HUES48 (cell line): Measurements from ENCODE around the gene PSORS1C2.

Source experiments
- H3K27ac ChIP-seq: one replicate; pipeline ENCODE4 v1.7.0; 2013; ENCODE audit warnings: low read depth, low read length, inconsistent platforms
- H3K27me3 ChIP-seq: 2 replicates; pipeline ENCODE4 v1.6.1; 2013; ENCODE audit warnings: mild to moderate bottlenecking, low read length; ENCODE audit not compliant: control insufficient read depth, insufficient read depth
- H3K36me3 ChIP-seq: 2 replicates; pipeline ENCODE4 v1.6.1; 2013; ENCODE audit warnings: low read length; ENCODE audit not compliant: control insufficient read depth, insufficient read depth
- H3K4me1 ChIP-seq: 2 replicates; pipeline ENCODE4 v1.6.1; 2013; ENCODE audit warnings: mild to moderate bottlenecking, low read length; ENCODE audit not compliant: control insufficient read depth, insufficient read depth
- H3K4me3 ChIP-seq: 2 replicates; pipeline ENCODE4 v1.5.1; 2013; ENCODE audit warnings: mild to moderate bottlenecking, low read depth, low read length
- H3K9ac ChIP-seq: 2 replicates; pipeline ENCODE4 v1.6.1; 2013; ENCODE audit warnings: mild to moderate bottlenecking, low read depth, low read length, moderate library complexity
- H3K9me3 ChIP-seq: 2 replicates; pipeline ENCODE4 v1.6.1; 2013; ENCODE audit warnings: low read length; ENCODE audit not compliant: control insufficient read depth, insufficient read depth

The PSORS1C2 gene

DNA sequence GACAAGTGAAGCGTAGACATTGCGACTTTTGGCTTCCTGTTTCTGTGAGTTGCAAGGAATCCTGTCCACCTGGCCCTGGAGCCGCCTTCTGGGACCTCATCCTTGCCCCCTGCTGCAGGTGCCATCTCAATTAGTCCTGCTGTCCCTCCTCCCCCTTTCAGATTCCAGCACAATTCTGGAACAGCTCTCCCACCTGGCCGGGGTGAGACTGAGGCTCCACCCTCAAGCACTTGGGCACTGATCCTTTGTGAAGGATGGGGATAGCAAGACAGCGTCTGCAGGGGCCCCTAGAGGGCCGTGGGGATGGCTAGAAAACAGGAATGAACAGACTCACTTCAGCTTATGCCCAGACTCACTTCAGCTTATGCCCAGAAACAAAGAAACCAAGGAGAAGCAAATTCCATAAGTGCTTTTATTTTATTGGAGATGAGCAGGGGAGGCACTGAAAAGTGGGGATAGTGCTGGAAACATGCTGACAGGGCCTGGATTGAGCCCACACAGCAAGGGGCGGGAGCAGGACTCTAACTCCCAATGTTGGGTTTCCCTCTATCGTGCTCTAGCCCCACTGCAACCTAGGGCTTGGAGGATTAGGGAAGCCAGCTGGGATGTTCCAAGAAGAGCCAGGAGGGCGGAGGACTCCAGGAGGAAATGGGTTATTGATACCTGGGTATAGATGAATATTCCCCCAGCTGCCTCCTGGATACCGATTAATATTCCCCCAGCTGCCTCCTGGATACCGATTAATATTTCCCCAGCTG is 27.9 kb downstream of the PSORS1C2 start:
- no peak overlapping the region for H3K4me3 ChIP-seq
- peaks cover 27% of the 10 kb centered on the region for H3K4me1 ChIP-seq
- H3K27ac ChIP-seq, result peak overlapping the region; percentile 67
- H3K36me3 ChIP-seq, result no peaks in the 10 kb centered on the region
- H3K27me3 ChIP-seq, result peaks cover 11% of the 10 kb centered on the region
- H3K9ac ChIP-seq, result no peak overlapping the region
- no peaks in the 10 kb centered on the region for H3K9me3 ChIP-seq

DNA sequence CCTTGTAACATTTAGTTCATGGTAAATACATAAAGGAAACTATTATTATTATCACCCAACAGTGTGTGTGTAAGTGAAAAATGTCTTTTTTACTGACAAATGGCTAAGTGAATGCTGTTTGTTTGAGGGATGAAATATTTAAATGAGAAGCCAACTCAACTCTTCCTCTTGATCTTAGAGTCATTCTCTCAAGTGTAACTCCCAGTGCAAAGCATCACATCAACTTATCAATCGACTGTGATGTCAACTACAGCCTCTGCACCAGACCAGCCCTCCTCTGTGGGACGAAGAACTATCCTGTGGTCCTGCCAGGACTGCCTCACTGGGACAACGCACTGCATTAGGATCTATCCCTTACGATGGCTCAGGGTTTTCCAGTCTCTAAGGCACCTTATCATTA is 31.8 kb downstream of the PSORS1C2 start:
- no peaks in the 10 kb centered on the region for H3K36me3 ChIP-seq
- no peak overlapping the region for H3K4me3 ChIP-seq
- H3K27ac ChIP-seq, result no peak overlapping the region
- H3K9me3 ChIP-seq, result no peaks in the 10 kb centered on the region
- H3K27me3 ChIP-seq, result peaks cover 11% of the 10 kb centered on the region
- no peak overlapping the region for H3K9ac ChIP-seq
- peaks cover 17% of the 10 kb centered on the region for H3K4me1 ChIP-seq

DNA sequence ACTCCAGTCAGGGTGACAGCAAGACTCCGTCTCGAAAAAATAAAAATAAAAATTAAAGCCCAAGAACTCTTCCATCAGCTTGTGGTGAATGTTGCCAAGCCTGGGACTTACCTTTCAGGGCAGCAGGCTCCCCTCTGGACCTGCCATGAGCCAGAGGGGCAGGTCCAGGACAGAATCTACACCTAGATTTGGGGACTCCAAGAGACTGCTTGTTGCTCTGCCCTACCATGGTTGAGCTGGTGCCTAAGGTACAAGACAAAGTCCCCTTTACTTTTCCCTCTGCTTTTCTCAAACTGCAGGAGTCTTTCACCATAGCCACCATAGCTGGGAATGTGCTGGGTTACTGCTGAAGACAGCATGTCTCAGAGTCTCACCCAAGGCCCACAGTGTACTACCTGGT is 35.7 kb downstream of the PSORS1C2 start:
- no peak overlapping the region for H3K4me3 ChIP-seq
- no peak overlapping the region for H3K9ac ChIP-seq
- no peaks in the 10 kb centered on the region for H3K9me3 ChIP-seq
- H3K36me3 ChIP-seq, result no peaks in the 10 kb centered on the region
- H3K27ac ChIP-seq, result no peak overlapping the region
- no peaks in the 10 kb centered on the region for H3K27me3 ChIP-seq
- H3K4me1 ChIP-seq, result no peaks in the 10 kb centered on the region

DNA sequence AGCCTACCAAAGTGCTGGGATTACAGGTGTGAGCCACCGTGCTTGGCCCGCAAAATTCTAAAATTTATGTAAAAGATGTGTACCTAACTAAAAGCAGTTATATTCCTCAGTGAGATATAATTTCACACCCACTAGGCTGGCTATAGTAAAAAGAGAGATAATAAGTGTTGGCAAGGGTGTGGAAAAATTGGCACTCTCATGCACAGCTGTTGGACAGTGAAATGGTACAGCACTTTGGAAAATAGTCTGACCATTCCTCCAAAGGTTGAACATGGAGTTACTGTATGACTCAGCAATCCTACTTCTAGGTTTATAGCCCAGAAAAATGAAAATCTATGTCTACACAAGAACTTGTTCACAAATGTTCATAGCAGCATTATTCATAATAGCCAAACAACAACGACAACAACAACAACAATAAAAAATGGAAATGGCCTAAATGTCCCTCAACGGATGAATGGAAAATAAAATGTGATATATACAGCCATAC is 40.4 kb downstream of the PSORS1C2 start:
- 0 out of 2 replicates have a peak, but pooled peaks cover 3% of the 10 kb centered on the region for H3K4me1 ChIP-seq
- no peaks in the 10 kb centered on the region for H3K36me3 ChIP-seq
- H3K9ac ChIP-seq, result no peak overlapping the region
- H3K9me3 ChIP-seq, result no peaks in the 10 kb centered on the region
- H3K27me3 ChIP-seq, result no peaks in the 10 kb centered on the region
- H3K4me3 ChIP-seq, result no peak overlapping the region
- no peak overlapping the region for H3K27ac ChIP-seq

DNA sequence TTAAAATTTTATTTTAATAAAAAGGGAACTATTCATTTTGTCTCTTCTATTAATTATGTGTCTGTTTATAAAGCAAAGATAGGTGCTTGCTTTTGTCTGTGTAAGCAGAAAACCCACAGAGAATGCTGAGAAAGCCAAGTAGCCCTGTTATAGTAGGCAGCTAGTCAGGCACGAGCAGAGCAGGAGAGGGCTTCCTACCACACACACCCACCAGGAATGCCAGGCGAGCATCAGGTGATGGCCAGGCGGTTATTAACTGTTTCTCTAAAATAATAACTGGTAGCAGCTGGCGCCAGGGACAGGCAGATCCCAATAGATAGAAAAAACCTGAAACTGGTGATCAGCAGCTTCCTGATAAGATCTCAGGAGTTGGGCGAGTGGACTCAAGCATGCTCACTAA is 42.2 kb downstream of the PSORS1C2 start:
- Histone ChIP-seq H3K9me3 (no peaks in the 10 kb centered on the region), H3K4me3 (no peak overlapping the region), H3K27ac (no peak overlapping the region), H3K9ac (no peak overlapping the region), H3K36me3 (no peaks in the 10 kb centered on the region), H3K27me3 (no peaks in the 10 kb centered on the region), H3K4me1 (peaks cover 7% of the 10 kb centered on the region; the same call in 1 of the 2 replicates)

DNA sequence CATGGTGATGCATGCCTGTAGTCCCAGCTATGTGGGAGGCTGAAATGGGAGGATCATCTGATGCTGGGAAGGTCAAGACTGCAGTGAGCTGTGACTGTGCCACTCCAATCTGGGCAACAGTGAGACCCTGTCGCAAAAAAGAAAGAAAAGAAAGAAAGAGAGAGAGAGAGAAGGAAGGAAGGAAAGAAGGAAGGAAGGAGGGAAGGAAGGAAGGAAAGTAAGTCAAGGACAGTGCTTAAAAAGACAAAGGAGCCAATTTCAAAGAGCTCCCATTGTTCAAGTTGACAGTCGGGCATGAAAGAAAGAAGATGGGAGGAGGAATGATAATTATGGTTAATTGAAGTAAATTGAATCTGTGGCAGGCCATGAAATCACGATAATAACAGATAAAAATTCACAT is 42.7 kb downstream of the PSORS1C2 start:
- H3K27me3 ChIP-seq, result no peaks in the 10 kb centered on the region
- no peak overlapping the region for H3K9ac ChIP-seq
- no peaks in the 10 kb centered on the region for H3K9me3 ChIP-seq
- H3K4me3 ChIP-seq, result no peak overlapping the region
- H3K4me1 ChIP-seq, result peaks cover 7% of the 10 kb centered on the region; the same call in 1 of the 2 replicates
- H3K36me3 ChIP-seq, result no peaks in the 10 kb centered on the region
- H3K27ac ChIP-seq, result no peak overlapping the region

DNA sequence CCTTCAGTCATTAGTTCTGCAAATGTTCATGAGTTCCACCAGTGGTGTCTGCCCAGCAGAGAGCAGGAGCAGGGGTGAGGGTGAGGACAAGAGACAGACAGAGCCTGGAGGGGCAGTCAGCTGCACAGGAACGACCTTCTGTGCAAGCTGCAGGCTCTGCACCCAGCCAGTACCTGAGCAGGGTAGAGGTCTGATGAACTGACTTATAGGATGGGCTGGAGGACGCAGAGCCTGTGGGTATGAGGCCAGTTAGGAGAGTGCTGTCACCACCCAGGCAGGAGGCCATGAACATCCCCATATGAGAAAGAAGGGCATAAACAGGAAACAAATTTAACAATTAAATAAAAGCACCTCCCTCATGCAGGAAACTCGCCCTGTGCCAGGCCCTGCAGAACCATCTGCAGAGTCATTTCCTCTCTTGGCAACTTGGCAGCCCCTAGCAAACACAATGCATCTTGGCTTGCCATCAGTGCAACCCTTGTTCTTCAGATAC is 44.4 kb downstream of the PSORS1C2 start:
- no peaks in the 10 kb centered on the region for H3K36me3 ChIP-seq
- no peak overlapping the region for H3K9ac ChIP-seq
- no peak overlapping the region for H3K4me3 ChIP-seq
- no peaks in the 10 kb centered on the region for H3K27me3 ChIP-seq
- H3K4me1 ChIP-seq, result peaks cover 7% of the 10 kb centered on the region; the same call in 1 of the 2 replicates
- H3K27ac ChIP-seq, result no peak overlapping the region
- no peaks in the 10 kb centered on the region for H3K9me3 ChIP-seq

DNA sequence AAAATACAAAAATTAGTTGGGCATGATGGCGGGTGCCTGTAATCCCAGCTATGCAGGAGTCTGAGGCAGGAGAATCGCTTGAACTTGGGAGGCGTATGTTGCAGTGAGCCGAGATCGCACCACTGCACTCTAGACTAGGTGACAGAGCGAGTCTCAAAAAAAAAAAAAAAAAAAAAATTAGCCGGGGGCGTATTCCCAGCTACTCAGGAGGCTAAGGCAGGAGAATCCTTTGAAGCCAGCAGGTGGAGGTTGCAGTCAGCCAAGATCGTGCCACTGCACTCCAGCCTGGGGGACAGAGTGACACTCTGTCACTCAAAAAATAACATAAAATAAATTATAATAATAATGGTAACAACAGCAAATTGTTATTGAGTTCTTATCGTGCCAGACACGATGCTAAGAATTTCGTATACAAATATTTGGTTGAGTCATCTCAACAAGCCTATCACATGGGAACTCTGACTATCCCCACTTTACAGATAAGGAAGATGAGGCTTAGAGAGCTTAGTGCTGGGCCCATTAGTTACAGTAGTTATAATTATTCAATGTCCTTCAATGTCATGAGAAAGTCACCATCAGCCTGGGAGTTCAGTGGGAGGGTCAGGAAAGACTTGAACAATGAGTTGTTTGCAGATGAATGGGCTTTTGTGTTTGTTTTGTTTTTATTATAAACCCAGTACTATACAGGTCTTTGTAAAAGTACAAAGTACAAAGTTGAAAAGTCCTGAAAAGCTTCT is 45.9 kb downstream of the PSORS1C2 start:
- Histone ChIP-seq H3K9me3 (no peaks in the 10 kb centered on the region), H3K36me3 (no peaks in the 10 kb centered on the region), H3K9ac (no peak overlapping the region), H3K4me1 (peaks cover 7% of the 10 kb centered on the region; the same call in 1 of the 2 replicates), H3K4me3 (no peak overlapping the region), H3K27ac (no peak overlapping the region), H3K27me3 (no peaks in the 10 kb centered on the region)

DNA sequence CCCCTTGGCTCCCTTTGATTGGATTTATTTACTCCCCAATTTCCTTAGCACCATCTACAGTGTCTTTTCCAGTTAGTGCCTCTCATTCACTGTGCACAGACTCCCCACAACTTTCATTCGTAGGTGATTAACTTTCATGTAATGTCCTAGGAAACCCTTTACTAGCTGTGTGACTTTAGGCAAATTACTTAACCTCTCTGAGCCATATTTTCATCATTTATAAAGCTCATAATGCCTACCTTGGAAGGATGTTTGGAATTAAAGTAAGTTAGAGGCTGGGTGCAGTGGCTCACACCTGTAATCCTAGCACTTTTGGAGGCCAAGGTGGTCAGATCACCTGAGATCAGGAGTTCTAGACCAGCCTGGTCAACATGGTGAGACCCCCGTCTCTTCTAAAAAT is 46.6 kb downstream of the PSORS1C2 start:
- Histone ChIP-seq H3K4me1 (peaks cover 10% of the 10 kb centered on the region), H3K9me3 (no peaks in the 10 kb centered on the region), H3K4me3 (no peak overlapping the region), H3K27ac (no peak overlapping the region), H3K27me3 (no peaks in the 10 kb centered on the region), H3K36me3 (no peaks in the 10 kb centered on the region), H3K9ac (no peak overlapping the region)

DNA sequence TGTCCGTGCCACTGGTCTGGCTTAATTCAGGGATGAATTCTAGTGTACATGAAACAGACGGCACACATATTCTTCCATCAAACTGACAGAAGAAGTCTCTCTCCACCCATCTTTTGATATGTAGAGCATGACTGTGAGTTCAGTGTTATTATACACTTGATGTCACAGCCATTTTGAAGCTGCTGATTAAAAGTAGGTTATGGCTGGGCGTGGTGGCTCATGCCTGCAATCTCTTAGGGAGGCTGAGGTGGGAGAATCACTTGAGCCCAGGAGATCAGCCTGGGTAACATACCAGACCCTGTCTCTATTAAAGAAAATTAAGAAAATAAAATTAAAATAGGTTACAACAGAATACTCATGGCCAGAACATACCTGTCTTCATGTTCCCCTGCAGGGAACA is 47.2 kb downstream of the PSORS1C2 start:
- H3K27ac ChIP-seq, result no peak overlapping the region
- no peaks in the 10 kb centered on the region for H3K27me3 ChIP-seq
- no peaks in the 10 kb centered on the region for H3K36me3 ChIP-seq
- H3K4me1 ChIP-seq, result peaks cover 12% of the 10 kb centered on the region
- H3K9me3 ChIP-seq, result no peaks in the 10 kb centered on the region
- H3K4me3 ChIP-seq, result no peak overlapping the region
- no peak overlapping the region for H3K9ac ChIP-seq

DNA sequence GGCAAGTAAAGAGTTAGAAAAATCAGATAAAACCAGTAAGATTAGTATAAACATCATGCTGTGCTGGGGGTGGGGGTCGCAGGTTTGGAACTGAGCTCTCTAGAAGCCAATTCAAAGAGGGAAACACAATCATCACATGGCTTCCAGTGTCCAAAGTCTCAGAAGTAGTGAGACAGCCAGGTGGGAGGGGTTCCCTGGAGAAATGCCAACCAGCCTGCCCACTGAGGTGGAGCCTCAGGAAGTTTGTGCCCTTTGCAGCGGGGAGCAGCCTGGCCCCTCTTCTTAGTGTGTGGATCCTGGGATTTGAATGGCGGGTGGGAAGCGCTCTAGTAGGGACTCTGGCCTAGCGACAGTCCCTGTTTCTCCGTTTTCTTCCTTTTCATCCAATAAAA is 47.9 kb downstream of the PSORS1C2 start:
- no peaks in the 10 kb centered on the region for H3K36me3 ChIP-seq
- H3K9me3 ChIP-seq, result no peaks in the 10 kb centered on the region
- no peak overlapping the region for H3K27ac ChIP-seq
- no peak overlapping the region for H3K4me3 ChIP-seq
- H3K4me1 ChIP-seq, result peaks cover 12% of the 10 kb centered on the region
- no peak overlapping the region for H3K9ac ChIP-seq
- no peaks in the 10 kb centered on the region for H3K27me3 ChIP-seq
